ENCODE measurements around the gene PCDH7. TPM values are rescaled to one million over a fixed set of nuclear protein-coding genes. Genes with fewer than 3 reads are reported as not detected.

The PCDH7 gene
- total RNA-seq, 3 donors from 2014 or later = 4.5 to 104 (median 10.6) TPM

- H3K4me3 ChIP-seq = no peak overlapping the region
- no peak for TF ChIP-seq CTCF (IDR thresholded peaks at IDR 0.05)
- H3K36me3 ChIP-seq (ENCODE audit: low read depth) = no peaks in the 10 kb centered on the region
- intact Hi-C loops (cut with DNase I, micrococcal nuclease) = no loop called here
- ATAC-seq (no peak), DNase-seq (no peak)
- H3K4me1 ChIP-seq (ENCODE audit: low read depth) = no peaks in the 10 kb centered on the region
- H3K9me3 ChIP-seq = no peaks in the 10 kb centered on the region
Observed at GRCh38 chr4:30744386-30744785, 24.2 kb downstream of the PCDH7 start.

GRCh38 chr4:30744957-30745640, 24.9 kb downstream of the PCDH7 start:
- intact Hi-C loops (cut with DNase I, micrococcal nuclease) = no loop called here
- no peaks in the 10 kb centered on the region for H3K36me3 ChIP-seq (ENCODE audit: low read depth)
- ATAC-seq (no peak), DNase-seq (no peak)
- H3K4me3 ChIP-seq = no peak overlapping the region
- TF ChIP-seq CTCF (IDR thresholded peaks at IDR 0.05) = no peak
- H3K4me1 ChIP-seq (ENCODE audit: low read depth) = no peaks in the 10 kb centered on the region
- no peaks in the 10 kb centered on the region for H3K9me3 ChIP-seq

GRCh38 chr4:30746735-30747134, 26.6 kb downstream of the PCDH7 start:
- no peak for TF ChIP-seq CTCF (IDR thresholded peaks at IDR 0.05)

GRCh38 chr4:30753316-30753715, 33.1 kb downstream of the PCDH7 start:
- intact Hi-C loops (cut with DNase I, micrococcal nuclease) = no loop called here
- ATAC-seq = no peak

More at GRCh38 chr4:30746735-30747134, 26.6 kb downstream of the PCDH7 start:
- Histone ChIP-seq H3K4me1 (ENCODE audit: low read depth) (no peaks in the 10 kb centered on the region), H3K9me3 (no peaks in the 10 kb centered on the region), H3K4me3 (no peak overlapping the region), H3K36me3 (ENCODE audit: low read depth) (no peaks in the 10 kb centered on the region)
- ATAC-seq (no peak), DNase-seq (no peak)
- intact Hi-C loops (cut with DNase I, micrococcal nuclease) = no loop called here

GRCh38 chr4:30754021-30754420, 33.9 kb downstream of the PCDH7 start:
- ATAC-seq = no peak

More at GRCh38 chr4:30753316-30753715, 33.1 kb downstream of the PCDH7 start:
- H3K4me1 ChIP-seq (ENCODE audit: low read depth) = no peaks in the 10 kb centered on the region
- no peak for DNase-seq
- H3K4me3 ChIP-seq = no peak overlapping the region
- no peaks in the 10 kb centered on the region for H3K9me3 ChIP-seq
- no peaks in the 10 kb centered on the region for H3K36me3 ChIP-seq (ENCODE audit: low read depth)
- no peak for TF ChIP-seq CTCF (IDR thresholded peaks at IDR 0.05)

More at GRCh38 chr4:30754021-30754420, 33.9 kb downstream of the PCDH7 start:
- no peaks in the 10 kb centered on the region for H3K4me1 ChIP-seq (ENCODE audit: low read depth)
- intact Hi-C loops (cut with DNase I, micrococcal nuclease) = no loop called here
- no peak for DNase-seq
- no peak for TF ChIP-seq CTCF (IDR thresholded peaks at IDR 0.05)
- H3K4me3 ChIP-seq = no peak overlapping the region
- H3K36me3 ChIP-seq (ENCODE audit: low read depth) = no peaks in the 10 kb centered on the region
- H3K9me3 ChIP-seq = no peaks in the 10 kb centered on the region

Measured in mucosa of descending colon (tissue), 3 donors.